ENCODE measurements around the gene CRYBG1.

CRYBG1 gene

GRCh38 chr6:106501960-106502371 lies 141.4 kb downstream of the CRYBG1 start:
- Histone ChIP-seq H3K4me3 (replicated peaks; ENCODE audit: insufficient read depth, low read length) (no peak overlapping the region), H3K27ac (replicated peaks) (peak overlapping the region; percentile 10), H3K27me3 (ENCODE audit: insufficient read depth, poor library complexity, severe bottlenecking) (no peaks in the 10 kb centered on the region)
- DNase-seq (ENCODE audit: low read depth in 1 of 2, low spot score in 1 of 2), result peak; percentile 53 to 67
- no peak for TF ChIP-seq POLR2AphosphoS5 (IDR thresholded peaks at IDR 0.05; ENCODE audit: low read depth)
- TF ChIP-seq GABPA (IDR thresholded peaks at IDR 0.05; ENCODE audit: low read depth), result no peak
- TF ChIP-seq CTCF (IDR thresholded peaks at IDR 0.05; ENCODE audit: insufficient read depth, low read length), result no peak
- TF ChIP-seq REST (IDR thresholded peaks at IDR 0.05; ENCODE audit: insufficient replicate concordance, low read depth), result no peak
- no peak for TF ChIP-seq SPI1 (IDR thresholded peaks at IDR 0.05; ENCODE audit: borderline replicate concordance, low read depth)

DNA sequence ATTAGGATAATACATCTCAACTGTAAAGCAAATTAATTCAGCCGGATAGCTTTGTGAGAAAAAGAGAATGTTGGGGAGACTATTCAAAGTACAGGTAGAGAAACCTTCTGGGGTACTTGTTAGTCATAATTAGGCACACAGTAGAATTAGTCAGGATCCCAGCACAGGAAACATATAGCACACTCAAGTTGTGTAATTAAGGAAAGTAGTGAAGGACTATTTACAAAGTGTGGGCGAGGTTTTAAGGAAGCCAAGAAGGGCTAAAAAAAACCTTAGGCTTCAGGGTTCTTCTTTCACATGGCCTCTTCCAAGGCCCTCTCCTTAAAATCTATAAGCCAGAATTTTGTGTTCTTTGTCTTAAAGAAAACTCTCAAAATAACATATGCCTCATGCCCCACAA lies 142.0 kb downstream of the CRYBG1 start:
- Histone ChIP-seq H3K4me3 (replicated peaks; ENCODE audit: insufficient read depth, low read length) (no peak overlapping the region), H3K27me3 (ENCODE audit: insufficient read depth, poor library complexity, severe bottlenecking) (no peaks in the 10 kb centered on the region), H3K27ac (replicated peaks) (peak overlapping the region; percentile 10; the same call in 1 of the 2 replicates)
- TF ChIP-seq SPI1 (IDR thresholded peaks at IDR 0.05; ENCODE audit: borderline replicate concordance, low read depth) (no peak), CTCF (IDR thresholded peaks at IDR 0.05; ENCODE audit: insufficient read depth, low read length) (no peak), POLR2AphosphoS5 (IDR thresholded peaks at IDR 0.05; ENCODE audit: low read depth) (no peak), REST (IDR thresholded peaks at IDR 0.05; ENCODE audit: insufficient replicate concordance, low read depth) (no peak)
- DNase-seq (ENCODE audit: low read depth in 1 of 2, low spot score in 1 of 2), result no peak

GRCh38 chr6:106508277-106508676 lies 147.8 kb downstream of the CRYBG1 start:
- H3K27me3 ChIP-seq (ENCODE audit: insufficient read depth, poor library complexity, severe bottlenecking), result no peaks in the 10 kb centered on the region
- no peak for DNase-seq (ENCODE audit: low read depth in 1 of 2, low spot score in 1 of 2)
- no peak overlapping the region for H3K4me3 ChIP-seq (replicated peaks; ENCODE audit: insufficient read depth, low read length)
- no peak overlapping the region for H3K27ac ChIP-seq (replicated peaks)
- no peak for TF ChIP-seq CTCF (IDR thresholded peaks at IDR 0.05; ENCODE audit: insufficient read depth, low read length)
- TF ChIP-seq SPI1 (IDR thresholded peaks at IDR 0.05; ENCODE audit: borderline replicate concordance, low read depth), result no peak
- TF ChIP-seq REST (IDR thresholded peaks at IDR 0.05; ENCODE audit: insufficient replicate concordance, low read depth), result no peak
- TF ChIP-seq POLR2AphosphoS5 (IDR thresholded peaks at IDR 0.05; ENCODE audit: low read depth), result no peak
- TF ChIP-seq GABPA (IDR thresholded peaks at IDR 0.05; ENCODE audit: low read depth), result no peak
